Neural progenitor cell (in vitro differentiated cells): Measurements from ENCODE around the gene CNTRL. TPM values are rescaled to one million over a fixed set of nuclear protein-coding genes. Genes with fewer than 3 reads are reported as not detected.
"Not testable (repeated sequence)": the region's sequence is repeated elsewhere in the genome, so short reads cannot be mapped to it uniquely, and the experiment has no call there.

ENCODE experiments used
- DNase-seq: peaks from one replicate; pipeline ENCODE4 v3.0.0-alpha.2; 2016; ENCODE audit warnings: low spot score
- H2AFZ ChIP-seq: fragments of 200-600 bp; sonication (generic); replicated peaks from 2 replicates; pipeline ENCODE4 v1.6.1; 2016; ENCODE audit warnings: antibody characterized with exemption
- H3F3A ChIP-seq: fragments of 200-600 bp; sonication (generic); 2 replicates; pipeline ENCODE4 v1.6.1; 2016; ENCODE audit warnings: antibody characterized with exemption, low read depth
- H3K27ac ChIP-seq: fragments of 200-600 bp; sonication (generic); 2 replicates; pipeline ENCODE4 v1.5.1; 2016; ENCODE audit warnings: mild to moderate bottlenecking
- H3K27me3 ChIP-seq: fragments of 200-600 bp; sonication (generic); 2 replicates; pipeline ENCODE4 v1.6.1; 2016; ENCODE audit warnings: mild to moderate bottlenecking, moderate library complexity
- H3K36me3 ChIP-seq: fragments of 200-600 bp; sonication (generic); 2 replicates; pipeline ENCODE4 v1.5.1; 2016
- H3K4me1 ChIP-seq: fragments of 200-600 bp; sonication (generic); 2 replicates; pipeline ENCODE4 v1.6.1; 2016; ENCODE audit warnings: mixed run types
- H3K4me2 ChIP-seq: fragments of 200-600 bp; sonication (generic); 2 replicates; pipeline ENCODE4 v1.6.1; 2016
- H3K4me3 ChIP-seq: fragments of 200-600 bp; sonication (generic); 2 replicates; pipeline ENCODE4 v1.5.1; 2016
- H3K79me2 ChIP-seq: fragments of 200-600 bp; sonication (generic); 2 replicates; pipeline ENCODE4 v1.6.1; 2016; ENCODE audit warnings: low read depth
- H3K9ac ChIP-seq: fragments of 200-600 bp; sonication (generic); 2 replicates; pipeline ENCODE4 v1.6.1; 2016
- H3K9me3 ChIP-seq: fragments of 200-600 bp; sonication (generic); 2 replicates; pipeline ENCODE4 v1.5.1; 2016; ENCODE audit warnings: low read depth
- H4K20me1 ChIP-seq: fragments of 200-600 bp; sonication (generic); 2 replicates; pipeline ENCODE4 v1.6.1; 2016; ENCODE audit warnings: low read depth
- H3K27ac Mint-ChIP-seq: 3 replicates; pipeline ENCODE4 v1.8.0; 2021; ENCODE audit warnings: mixed read lengths
- H3K27me3 Mint-ChIP-seq: 2 replicates; pipeline ENCODE4 v1.8.0; 2022; ENCODE audit warnings: low read depth, mild to moderate bottlenecking, inconsistent platforms, moderate library complexity, mixed read lengths; ENCODE audit not compliant: insufficient read depth
- H3K36me3 Mint-ChIP-seq: 3 replicates; pipeline ENCODE4 v1.8.0; 2021; ENCODE audit warnings: mixed read lengths
- H3K4me1 Mint-ChIP-seq: 3 replicates; pipeline ENCODE4 v1.8.0; 2021; ENCODE audit warnings: mixed read lengths
- H3K4me3 Mint-ChIP-seq: 3 replicates; pipeline ENCODE4 v1.8.0; 2021; ENCODE audit warnings: mild to moderate bottlenecking, moderate library complexity, mixed read lengths
- H3K9me3 Mint-ChIP-seq: 3 replicates; pipeline ENCODE4 v1.8.0; 2020; ENCODE audit warnings: mixed read lengths
- EZH2 ChIP-seq: fragments of 200-600 bp; sonication (generic); IDR thresholded peaks from 2 replicates; pipeline ENCODE4 v1.6.1; 2017; ENCODE audit warnings: antibody characterized with exemption, mild to moderate bottlenecking, moderate library complexity
- EZH2phosphoT487 ChIP-seq: fragments of 200-600 bp; sonication (generic); IDR thresholded peaks from 2 replicates; pipeline ENCODE4 v1.6.1; 2017; ENCODE audit warnings: antibody characterized with exemption
- total RNA-seq: library from RNA; depleted of rRNA; stranded (reverse); fragments of >200 nt; gene quantifications from 2 replicates; pipeline ENCODE4 v1.2.3, GENCODE V29; 2015; ENCODE audit warnings: low replicate concordance
- TF ChIP-seq, protein P1 (sequence below): fragments of 200-600 bp; sonication (generic); IDR thresholded peaks from 2 replicates; pipeline ENCODE4 v1.5.1; 2017; ENCODE audit warnings: antibody characterized with exemption, mild to moderate bottlenecking

CNTRL gene
- total RNA-seq, 1 donor from 2014 or later, result 45.4 TPM

DNA sequence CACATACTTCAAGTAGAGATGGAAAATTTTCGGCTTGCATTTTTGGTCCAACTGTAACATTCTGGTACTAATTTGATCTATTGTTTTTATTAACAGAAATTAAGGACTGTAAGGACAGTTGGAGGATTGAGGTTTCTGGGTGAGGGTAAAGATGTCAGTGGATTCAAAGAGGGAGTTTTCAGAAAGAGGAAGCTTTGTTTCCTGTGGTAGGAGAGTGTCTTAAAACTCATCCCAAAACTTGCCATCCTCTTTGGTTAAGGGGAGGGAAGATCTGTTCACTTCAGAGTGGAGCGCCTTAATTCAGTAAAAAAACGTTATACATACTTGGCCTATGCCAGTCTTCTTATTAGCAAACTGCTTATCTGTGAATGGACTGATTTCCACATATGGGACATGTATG, 13.8 kb downstream of the CNTRL start:
- Histone ChIP-seq H3F3A (no peaks in the 10 kb centered on the region), H3K9me3 (no peaks in the 10 kb centered on the region), H3K4me2 (no peak overlapping the region), H3K79me2 (no peaks in the 10 kb centered on the region), H2AFZ (no peak overlapping the region), H3K9ac (no peak overlapping the region), H3K27me3 (no peaks in the 10 kb centered on the region), H3K36me3 (peaks cover 4% of the 10 kb centered on the region), H3K4me3 (no peak overlapping the region), H4K20me1 (no peaks in the 10 kb centered on the region), H3K4me1 (no peaks in the 10 kb centered on the region), H3K27ac (no peak overlapping the region)
- TF ChIP-seq EZH2phosphoT487, result no peak
- no peak for TF ChIP-seq EZH2
- TF ChIP-seq, protein P1, sequence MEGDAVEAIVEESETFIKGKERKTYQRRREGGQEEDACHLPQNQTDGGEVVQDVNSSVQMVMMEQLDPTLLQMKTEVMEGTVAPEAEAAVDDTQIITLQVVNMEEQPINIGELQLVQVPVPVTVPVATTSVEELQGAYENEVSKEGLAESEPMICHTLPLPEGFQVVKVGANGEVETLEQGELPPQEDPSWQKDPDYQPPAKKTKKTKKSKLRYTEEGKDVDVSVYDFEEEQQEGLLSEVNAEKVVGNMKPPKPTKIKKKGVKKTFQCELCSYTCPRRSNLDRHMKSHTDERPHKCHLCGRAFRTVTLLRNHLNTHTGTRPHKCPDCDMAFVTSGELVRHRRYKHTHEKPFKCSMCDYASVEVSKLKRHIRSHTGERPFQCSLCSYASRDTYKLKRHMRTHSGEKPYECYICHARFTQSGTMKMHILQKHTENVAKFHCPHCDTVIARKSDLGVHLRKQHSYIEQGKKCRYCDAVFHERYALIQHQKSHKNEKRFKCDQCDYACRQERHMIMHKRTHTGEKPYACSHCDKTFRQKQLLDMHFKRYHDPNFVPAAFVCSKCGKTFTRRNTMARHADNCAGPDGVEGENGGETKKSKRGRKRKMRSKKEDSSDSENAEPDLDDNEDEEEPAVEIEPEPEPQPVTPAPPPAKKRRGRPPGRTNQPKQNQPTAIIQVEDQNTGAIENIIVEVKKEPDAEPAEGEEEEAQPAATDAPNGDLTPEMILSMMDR, result no peak
- DNase-seq, result no peak
- H3K4me3 Mint-ChIP-seq, result no peak overlapping the region
- H3K27ac Mint-ChIP-seq, result no peak overlapping the region
- no peaks in the 10 kb centered on the region for H3K27me3 Mint-ChIP-seq
- no peaks in the 10 kb centered on the region for H3K4me1 Mint-ChIP-seq
- peaks cover 7% of the 10 kb centered on the region for H3K36me3 Mint-ChIP-seq
- no peaks in the 10 kb centered on the region for H3K9me3 Mint-ChIP-seq

DNA sequence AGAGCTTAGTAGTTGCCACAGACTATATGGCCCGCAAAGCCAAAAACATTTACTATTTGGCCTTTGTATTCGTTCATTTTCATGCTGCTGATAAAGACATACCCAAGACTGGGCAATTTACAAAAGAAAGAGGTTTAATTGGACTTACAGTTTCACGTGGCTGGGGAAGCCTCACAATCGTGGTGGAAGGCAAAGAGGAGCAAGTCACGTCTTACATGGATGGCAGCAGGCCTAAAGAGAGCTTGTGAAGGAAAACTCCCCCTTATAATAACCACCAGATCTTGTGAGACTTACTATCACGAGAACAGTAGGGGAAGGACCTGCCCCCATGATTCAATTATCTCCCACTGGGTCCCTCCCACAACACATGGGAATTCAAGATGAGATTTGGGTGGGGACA, 16.0 kb downstream of the CNTRL start:
- not testable (repeated sequence) for H3K27me3 ChIP-seq, DNase-seq, H3F3A ChIP-seq, H3K4me1 ChIP-seq, H3K4me1 Mint-ChIP-seq, H3K27ac ChIP-seq, H3K4me3 Mint-ChIP-seq, H3K27me3 Mint-ChIP-seq, H3K4me3 ChIP-seq, H2AFZ ChIP-seq, H4K20me1 ChIP-seq, H3K9ac ChIP-seq, H3K27ac Mint-ChIP-seq, H3K9me3 ChIP-seq, H3K79me2 ChIP-seq, H3K36me3 ChIP-seq, H3K9me3 Mint-ChIP-seq, H3K4me2 ChIP-seq
- peaks cover 13% of the 10 kb centered on the region for H3K36me3 Mint-ChIP-seq

DNA sequence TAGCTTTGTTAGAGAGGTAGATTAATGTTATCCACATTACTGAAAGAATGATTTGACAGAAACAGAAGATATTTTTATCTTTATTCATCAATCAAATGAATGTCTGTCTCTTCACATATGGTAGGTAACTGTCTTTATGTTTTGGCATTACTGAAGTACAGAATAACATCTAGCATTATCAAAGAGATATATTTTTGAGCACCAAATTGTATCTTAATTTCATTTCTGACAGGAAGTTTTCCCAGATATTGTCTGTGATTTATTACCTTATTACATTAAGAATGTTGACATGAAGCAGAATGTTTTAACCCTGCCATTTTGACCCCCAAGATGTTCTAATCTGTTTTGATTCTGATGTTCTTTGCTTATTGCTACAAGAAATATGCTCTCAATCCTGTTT, 20.3 kb downstream of the CNTRL start:
- Mint-ChIP-seq H3K9me3 (peaks cover 10% of the 10 kb centered on the region), H3K36me3 (peaks cover 34% of the 10 kb centered on the region), H3K4me1 (no peaks in the 10 kb centered on the region), H3K4me3 (no peak overlapping the region), H3K27me3 (peaks cover 2% of the 10 kb centered on the region), H3K27ac (no peak overlapping the region)
- TF ChIP-seq EZH2phosphoT487, result no peak
- TF ChIP-seq, protein P1, result no peak
- no peak for TF ChIP-seq EZH2
- no peak overlapping the region for H3K4me3 ChIP-seq
- H3K9me3 ChIP-seq, result no peaks in the 10 kb centered on the region
- H3K4me2 ChIP-seq, result no peak overlapping the region
- DNase-seq, result no peak
- H3F3A ChIP-seq, result no peaks in the 10 kb centered on the region
- no peaks in the 10 kb centered on the region for H3K4me1 ChIP-seq
- no peak overlapping the region for H3K9ac ChIP-seq
- H3K27ac ChIP-seq, result no peak overlapping the region
- H3K27me3 ChIP-seq, result no peaks in the 10 kb centered on the region
- H4K20me1 ChIP-seq, result no peaks in the 10 kb centered on the region
- no peaks in the 10 kb centered on the region for H3K79me2 ChIP-seq
- H3K36me3 ChIP-seq, result peaks cover 15% of the 10 kb centered on the region
- no peak overlapping the region for H2AFZ ChIP-seq

DNA sequence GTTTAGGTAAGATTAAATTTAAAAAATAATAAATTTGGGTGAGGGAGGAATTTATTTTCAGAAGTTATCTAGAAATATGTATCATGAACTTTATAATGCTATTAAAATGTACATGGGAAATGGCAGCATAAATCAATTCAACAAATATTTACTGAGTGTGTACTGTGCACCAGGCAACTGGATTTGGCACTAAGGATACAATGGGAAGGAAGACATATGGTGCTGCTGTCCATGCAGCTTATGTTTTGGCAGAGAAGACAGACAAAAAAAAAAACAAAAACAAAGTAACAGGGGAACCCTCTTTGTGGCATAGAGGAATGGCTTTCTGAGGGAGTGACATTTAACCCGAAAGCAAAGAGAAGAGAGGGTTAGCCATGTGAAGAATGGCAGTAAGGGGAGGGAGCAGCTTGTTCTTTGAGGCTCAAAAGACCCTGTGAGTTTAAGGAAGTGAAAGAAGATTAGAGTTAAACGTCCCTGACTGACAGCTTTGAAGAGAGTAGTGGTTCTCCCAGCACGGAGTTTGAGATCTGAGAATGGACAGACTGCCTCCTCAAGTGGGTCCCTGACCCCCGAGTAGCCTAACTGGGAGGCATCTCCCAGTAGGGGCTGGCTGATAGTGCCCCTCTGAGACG, 23.9 kb downstream of the CNTRL start:
- Mint-ChIP-seq H3K4me3 (no peak overlapping the region), H3K27me3 (peaks cover 2% of the 10 kb centered on the region)

DNA sequence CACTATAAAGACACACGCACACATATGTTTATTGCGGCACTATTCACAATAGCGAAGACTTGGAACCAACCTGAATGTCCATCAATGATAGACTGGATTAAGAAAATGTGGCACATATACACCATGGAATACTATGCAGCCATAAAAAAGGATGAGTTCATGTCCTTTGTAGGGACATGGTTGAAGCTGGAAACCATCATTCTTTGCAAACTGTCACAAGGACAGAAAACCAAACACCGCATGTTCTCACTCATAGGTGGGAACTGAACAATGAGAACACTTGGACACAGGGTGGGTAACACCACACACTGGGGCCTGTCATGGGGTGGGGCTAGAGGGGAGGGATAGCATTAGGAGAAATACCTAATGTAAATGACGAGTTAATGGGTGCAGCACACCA, 29.3 kb downstream of the CNTRL start:
- not testable (repeated sequence) for H3K4me1 ChIP-seq, H3F3A ChIP-seq, H3K4me3 ChIP-seq, H3K36me3 ChIP-seq, H3K9ac ChIP-seq, H3K4me1 Mint-ChIP-seq, H3K9me3 ChIP-seq, H3K27me3 Mint-ChIP-seq, H2AFZ ChIP-seq, H3K27ac ChIP-seq, DNase-seq, H3K4me3 Mint-ChIP-seq, H3K4me2 ChIP-seq, H3K79me2 ChIP-seq, H3K27ac Mint-ChIP-seq, H3K27me3 ChIP-seq, H4K20me1 ChIP-seq
- Mint-ChIP-seq H3K36me3 (peaks cover 28% of the 10 kb centered on the region), H3K9me3 (peaks cover 21% of the 10 kb centered on the region)

More for the DNA sequence above, 23.9 kb downstream of the CNTRL start:
- Histone ChIP-seq H2AFZ (no peak overlapping the region), H4K20me1 (no peaks in the 10 kb centered on the region), H3K4me1 (no peaks in the 10 kb centered on the region), H3K9me3 (no peaks in the 10 kb centered on the region), H3K9ac (no peak overlapping the region), H3K79me2 (no peaks in the 10 kb centered on the region), H3K27me3 (no peaks in the 10 kb centered on the region), H3K4me2 (no peak overlapping the region), H3K27ac (no peak overlapping the region), H3F3A (no peaks in the 10 kb centered on the region), H3K4me3 (no peak overlapping the region), H3K36me3 (peaks cover 12% of the 10 kb centered on the region)
- no peaks in the 10 kb centered on the region for H3K4me1 Mint-ChIP-seq
- TF ChIP-seq, protein P1, result no peak
- TF ChIP-seq EZH2phosphoT487 (no peak), EZH2 (no peak)
- peaks cover 44% of the 10 kb centered on the region for H3K36me3 Mint-ChIP-seq
- H3K27ac Mint-ChIP-seq, result no peak overlapping the region
- no peak for DNase-seq
- peaks cover 24% of the 10 kb centered on the region for H3K9me3 Mint-ChIP-seq
